ENCODE data around the gene DNHD1.

DNA sequence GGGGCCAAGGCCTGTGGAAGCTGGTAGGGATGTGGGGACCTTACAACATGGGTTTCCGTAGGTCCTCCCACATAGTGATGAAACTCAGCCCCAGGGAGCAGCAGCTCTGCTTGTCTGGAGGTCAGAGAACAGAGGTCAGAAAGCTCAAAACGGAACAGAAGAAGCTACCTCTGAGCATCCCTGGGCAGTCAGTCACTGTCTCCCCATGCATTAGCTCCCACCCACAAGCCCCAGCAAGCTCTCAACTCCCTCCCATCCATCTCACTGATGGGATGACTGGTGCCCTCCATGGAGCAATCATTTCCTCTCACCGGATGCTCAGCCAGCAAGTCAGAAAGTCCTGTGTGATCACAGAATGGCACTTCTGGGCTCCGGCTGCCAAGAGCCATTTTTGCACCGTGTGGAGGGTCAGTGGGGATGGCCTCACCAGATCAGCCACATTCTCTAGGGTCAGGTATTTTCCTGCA lies 120.3 kb downstream of the DNHD1 start:
- no peak for TF ChIP-seq CTCF (IDR thresholded peaks at IDR 0.05)
- TF ChIP-seq POLR2A (IDR thresholded peaks at IDR 0.05) = no peak
